CD4-positive, alpha-beta T cell treated with Interleukin-15 for 1 hour (primary cell): ENCODE data around the gene INO80E.
"Not testable (repeated sequence)": the region's sequence is repeated elsewhere in the genome, so short reads cannot be mapped to it uniquely, and the experiment has no call there.

Source experiments
- DNase-seq: peaks from one replicate; pipeline ENCODE4 v3.0.0-alpha.2; 2020

The INO80E gene

GRCh38 chr16:29995911-29996765, at the start of gene INO80E:
Gene INO80E, plus strand, starts transcription at chr16:29996241. Its CDS starts 70 bp downstream, at chr16:29996311.
- peak; percentile 98 for DNase-seq

- DNase-seq = no peak
Measured at GRCh38 chr16:29947897-29948296, 48.1 kb upstream of the INO80E start.

GRCh38 chr16:29950806-29951461, 45.1 kb upstream of the INO80E start:
- no peak for DNase-seq

- DNase-seq = no peak
Measured at GRCh38 chr16:29951625-29952365, 44.2 kb upstream of the INO80E start.

GRCh38 chr16:29958756-29959155, 37.3 kb upstream of the INO80E start:
- no peak for DNase-seq

- no peak for DNase-seq
Measured at GRCh38 chr16:29959293-29959692, 36.7 kb upstream of the INO80E start.

GRCh38 chr16:29959821-29960220, 36.2 kb upstream of the INO80E start:
- DNase-seq = not testable (repeated sequence)

GRCh38 chr16:29961127-29961478, 34.9 kb upstream of the INO80E start:
- no peak for DNase-seq

- DNase-seq = peak; percentile 93
Measured at GRCh38 chr16:29961479-29962343, 34.3 kb upstream of the INO80E start, which contains the start of gene TMEM219. Gene TMEM219, plus strand, starts transcription at chr16:29962079. Its CDS starts 1,065 bp downstream, at chr16:29963144.

GRCh38 chr16:29962344-29962994, 33.6 kb upstream of the INO80E start:
- no peak for DNase-seq

- DNase-seq = no peak
Measured at GRCh38 chr16:29963021-29963743, 32.9 kb upstream of the INO80E start.

GRCh38 chr16:29968205-29968604, 27.8 kb upstream of the INO80E start:
- DNase-seq = no peak

GRCh38 chr16:29971304-29971703, 24.7 kb upstream of the INO80E start:
- no peak for DNase-seq

- no peak for DNase-seq
Measured at GRCh38 chr16:29972500-29972899, 23.5 kb upstream of the INO80E start.

- DNase-seq = no peak
Measured at GRCh38 chr16:29972992-29973383, 23.1 kb upstream of the INO80E start.

GRCh38 chr16:29973384-29974246, 22.4 kb upstream of the INO80E start, which contains the start of gene TAOK2:
Gene TAOK2, plus strand, starts transcription at chr16:29973868. Its CDS starts 3,905 bp downstream, at chr16:29977773.
- peak; percentile 99 for DNase-seq

- DNase-seq = peak; percentile 40
Measured at GRCh38 chr16:29974291-29975133, 21.5 kb upstream of the INO80E start.

- DNase-seq = no peak
Measured at GRCh38 chr16:29975134-29975538, 20.9 kb upstream of the INO80E start.
